GM21529 (cell line): Measurements from ENCODE around the gene NUBPL.

Experiments
- ATAC-seq: cut with Tn5 transposase; IDR thresholded peaks from one replicate; pipeline ENCODE4 v1.9.1; 2021; ENCODE audit not compliant: unreplicated experiment

Gene NUBPL, protein sequence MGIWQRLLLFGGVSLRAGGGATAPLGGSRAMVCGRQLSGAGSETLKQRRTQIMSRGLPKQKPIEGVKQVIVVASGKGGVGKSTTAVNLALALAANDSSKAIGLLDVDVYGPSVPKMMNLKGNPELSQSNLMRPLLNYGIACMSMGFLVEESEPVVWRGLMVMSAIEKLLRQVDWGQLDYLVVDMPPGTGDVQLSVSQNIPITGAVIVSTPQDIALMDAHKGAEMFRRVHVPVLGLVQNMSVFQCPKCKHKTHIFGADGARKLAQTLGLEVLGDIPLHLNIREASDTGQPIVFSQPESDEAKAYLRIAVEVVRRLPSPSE

DNA sequence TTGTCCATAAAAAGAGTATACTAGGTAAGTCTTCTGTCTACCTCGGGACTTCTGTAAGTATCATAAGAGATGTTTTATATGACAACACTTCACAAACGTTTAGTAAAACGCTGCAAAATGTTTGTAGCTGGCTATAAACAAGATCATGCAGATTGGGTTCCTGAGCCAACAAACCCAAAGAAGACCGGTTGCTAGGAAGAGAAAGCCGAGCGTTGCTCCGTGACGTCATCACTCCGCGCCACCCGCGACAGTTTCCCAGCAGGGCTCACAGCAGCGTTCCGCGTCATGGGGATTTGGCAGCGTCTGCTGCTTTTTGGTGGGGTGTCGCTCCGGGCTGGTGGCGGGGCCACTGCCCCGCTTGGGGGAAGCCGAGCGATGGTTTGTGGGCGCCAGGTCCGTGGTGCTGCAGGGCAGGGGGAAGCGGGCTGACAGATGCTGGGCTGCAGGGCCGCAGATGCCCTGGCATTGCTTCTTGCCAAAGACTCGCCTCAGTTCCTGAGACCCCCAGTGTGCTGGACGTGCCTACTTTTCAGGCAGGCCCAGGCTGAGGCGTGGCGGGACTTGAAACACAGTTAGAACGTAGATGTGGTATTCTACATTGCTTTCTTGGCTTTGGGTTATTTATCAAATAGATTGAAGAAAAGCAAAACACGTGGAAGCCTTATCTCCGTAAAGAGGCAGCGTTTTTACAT, at the start of gene NUBPL:
NUBPL (plus strand) TSS at position 250 of the 692 bp plus-strand sequence; CDS start at position 286, 36 bp downstream.
- ATAC-seq = peak; percentile 93

DNA sequence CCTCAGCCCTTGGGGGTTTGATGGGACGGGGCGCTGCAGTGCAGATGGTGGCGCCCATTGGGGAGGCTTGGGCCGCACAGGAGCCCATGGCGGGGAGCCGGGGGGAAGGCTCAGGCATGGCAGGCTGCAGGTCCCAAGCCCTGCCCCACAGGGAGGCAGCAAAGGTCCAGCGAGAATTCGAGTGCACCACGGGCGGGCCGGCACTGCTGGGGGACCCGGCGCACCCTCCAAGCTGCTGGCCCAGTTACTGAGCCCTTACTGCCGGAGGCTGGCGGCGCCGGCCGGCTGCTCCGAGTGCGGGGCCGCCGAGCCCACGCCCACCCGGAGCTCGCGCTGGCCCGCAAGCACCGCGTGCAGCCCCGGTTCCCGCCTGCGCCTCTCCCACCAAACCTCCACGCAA, 34.1 kb upstream of the NUBPL start:
- ATAC-seq = no peak

DNA sequence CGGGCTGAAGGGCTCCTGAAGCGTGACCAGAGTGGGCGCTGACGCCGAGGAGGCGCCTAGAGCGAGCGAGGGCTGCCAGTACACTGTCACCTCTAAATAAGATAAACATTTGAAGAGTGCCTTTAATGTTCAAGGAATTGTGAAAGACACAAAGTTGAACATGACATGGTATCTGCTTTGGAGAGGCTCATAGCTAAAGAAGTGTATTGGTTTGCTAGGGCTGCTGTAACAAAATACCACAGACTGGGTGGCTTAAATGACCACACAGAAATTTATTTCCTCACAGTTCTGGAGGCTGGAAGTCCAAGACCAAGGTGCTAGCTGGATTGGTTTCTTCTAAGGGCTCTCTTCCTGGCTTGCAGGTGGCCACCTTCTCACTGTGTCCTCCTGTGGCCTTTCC, 33.7 kb upstream of the NUBPL start:
- ATAC-seq = no peak

DNA sequence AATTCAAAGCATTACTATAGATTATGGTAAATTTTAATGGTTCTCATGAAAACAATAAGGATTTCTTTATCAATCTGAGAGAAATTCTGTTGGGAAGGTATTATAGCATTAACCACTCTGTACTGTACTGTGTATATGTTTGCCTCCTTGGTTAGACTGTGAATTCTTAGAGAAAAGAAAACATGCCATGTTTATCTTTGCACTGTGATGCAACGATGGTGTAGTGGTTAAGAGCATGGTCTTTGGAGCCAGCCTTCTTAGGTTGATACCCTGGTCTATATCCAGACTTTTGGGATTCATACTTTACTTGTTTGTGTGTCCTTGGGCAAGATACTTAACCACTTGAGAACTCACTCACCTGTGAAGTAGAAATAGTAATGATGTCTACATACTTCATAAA, 32.2 kb upstream of the NUBPL start:
- no peak for ATAC-seq

DNA sequence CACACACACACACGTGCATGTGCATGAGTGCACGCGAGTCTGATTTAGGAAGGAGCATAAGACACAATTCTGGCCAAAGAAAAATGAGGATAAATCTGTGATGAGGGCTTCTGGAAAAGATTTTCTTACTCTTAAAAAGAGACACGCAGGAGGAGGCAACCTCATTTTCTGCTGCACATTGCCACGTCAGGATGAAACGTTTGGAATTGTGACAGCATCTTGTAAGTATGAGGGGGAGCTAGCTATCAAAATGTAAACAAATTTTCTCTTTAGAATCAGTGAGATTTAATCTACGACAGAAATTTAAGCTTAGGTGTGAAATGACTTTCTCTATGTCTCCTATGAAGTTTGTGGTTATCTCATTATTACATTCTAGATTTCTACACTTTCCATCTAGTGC, 31.1 kb upstream of the NUBPL start:
- no peak for ATAC-seq

DNA sequence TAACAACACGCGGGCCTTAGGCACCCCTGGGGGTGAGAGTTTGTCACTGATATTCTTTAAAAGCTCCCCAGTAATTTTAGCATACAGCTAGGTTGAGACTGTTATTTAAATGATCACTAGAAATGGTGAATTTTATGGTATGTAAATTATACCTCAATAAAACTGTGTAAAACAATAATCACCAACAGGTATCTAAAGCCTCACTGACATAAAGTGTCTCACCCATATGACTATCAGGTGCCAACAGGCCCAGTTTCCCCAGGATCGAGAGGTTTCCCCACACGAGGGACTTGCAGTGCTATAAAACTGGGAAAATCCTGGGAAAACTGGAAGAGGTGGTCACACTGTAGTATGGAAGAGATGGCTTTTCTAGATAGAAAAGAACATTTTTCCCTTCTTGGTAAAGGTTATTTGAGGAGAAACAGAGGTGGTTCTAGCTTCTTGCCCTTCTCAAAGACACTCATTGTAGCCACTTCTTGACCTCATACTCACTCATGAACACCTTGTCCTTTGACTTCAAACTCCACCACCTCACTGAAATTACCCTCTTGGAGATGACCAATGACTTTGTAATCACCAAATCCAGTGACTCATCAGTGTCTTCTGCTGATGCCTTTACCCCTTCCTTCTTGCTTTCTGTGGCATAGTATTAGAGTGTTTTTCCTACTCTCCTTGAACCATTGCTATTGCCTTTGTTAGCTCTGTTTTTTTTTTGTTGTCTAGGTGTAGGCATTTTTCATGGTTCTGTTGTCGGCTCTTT, 24.8 kb upstream of the NUBPL start:
- no peak for ATAC-seq

DNA sequence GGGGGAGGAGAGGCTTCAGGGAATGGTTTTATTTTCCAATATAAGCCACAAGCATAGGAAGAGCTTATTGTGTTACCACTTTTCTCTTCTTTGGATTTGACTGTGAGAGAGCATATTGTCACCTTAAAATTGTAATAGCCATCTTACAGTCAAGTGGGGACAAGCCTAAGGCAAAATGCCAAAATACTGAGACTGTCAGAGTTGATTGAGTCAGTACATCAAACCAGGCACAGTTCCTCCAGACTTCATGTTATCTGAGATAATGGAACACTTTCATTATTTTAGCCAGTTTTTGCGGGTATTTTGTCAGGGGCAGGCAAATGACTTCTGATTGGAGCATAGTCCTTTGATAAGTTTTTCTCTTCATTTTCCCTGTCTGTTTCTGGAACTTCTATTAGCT, 19.5 kb upstream of the NUBPL start:
- ATAC-seq = no peak

DNA sequence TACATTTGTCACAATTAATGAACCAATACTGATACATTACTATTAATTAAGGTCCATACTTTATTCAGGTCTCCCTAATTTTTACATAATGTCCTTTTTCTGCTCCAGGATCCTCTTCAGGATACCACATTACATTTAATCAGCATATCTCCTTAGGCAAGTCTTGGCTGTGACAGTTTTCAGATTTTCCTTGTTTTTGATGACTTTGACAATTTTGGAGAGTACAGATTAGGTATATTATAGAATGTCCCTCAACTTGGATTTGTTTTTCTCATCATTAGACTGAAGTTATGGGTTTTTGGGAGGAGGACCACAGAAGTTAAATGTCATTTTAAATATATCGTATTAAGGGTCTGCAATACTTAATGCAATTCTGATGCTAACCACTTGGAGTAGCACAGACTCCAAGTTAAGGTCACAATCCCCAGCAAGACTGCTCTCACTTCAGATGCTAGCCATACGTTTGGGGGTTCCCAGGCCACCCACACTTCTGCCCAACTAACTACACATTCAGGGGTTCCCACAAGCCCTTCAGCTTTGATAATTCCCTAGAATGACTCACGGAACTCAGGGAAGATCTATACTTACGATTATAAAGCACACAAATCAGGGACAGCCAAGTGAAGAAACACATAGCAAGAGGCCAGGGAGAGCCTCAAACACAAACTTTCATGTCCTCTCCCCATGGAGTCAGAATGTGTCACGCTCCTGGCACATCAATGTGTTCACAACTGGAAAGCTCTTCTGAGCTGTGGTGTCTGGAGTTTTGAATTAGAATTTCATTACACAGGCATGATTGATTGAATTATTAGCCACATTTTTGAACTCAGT, 17.0 kb upstream of the NUBPL start:
- peak; percentile 65 for ATAC-seq

DNA sequence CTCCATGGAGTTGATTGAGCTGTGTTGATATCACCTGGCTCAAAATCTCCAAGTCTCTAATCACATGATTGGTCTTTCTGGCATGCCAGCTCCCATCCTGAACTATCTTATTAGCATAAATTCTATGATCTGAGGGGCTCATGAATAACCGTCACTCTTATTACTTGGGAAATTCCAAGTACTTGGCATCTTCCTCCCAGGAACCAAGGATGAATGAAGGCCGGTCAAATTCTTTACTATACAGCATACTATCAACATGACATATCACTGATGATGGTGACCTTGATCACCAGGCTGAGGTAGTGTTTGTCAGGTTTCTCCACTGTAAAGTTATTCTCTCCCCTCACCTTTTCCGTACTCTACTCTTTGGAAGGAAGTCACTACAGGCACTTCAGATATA, 16.4 kb upstream of the NUBPL start:
- ATAC-seq = no peak

DNA sequence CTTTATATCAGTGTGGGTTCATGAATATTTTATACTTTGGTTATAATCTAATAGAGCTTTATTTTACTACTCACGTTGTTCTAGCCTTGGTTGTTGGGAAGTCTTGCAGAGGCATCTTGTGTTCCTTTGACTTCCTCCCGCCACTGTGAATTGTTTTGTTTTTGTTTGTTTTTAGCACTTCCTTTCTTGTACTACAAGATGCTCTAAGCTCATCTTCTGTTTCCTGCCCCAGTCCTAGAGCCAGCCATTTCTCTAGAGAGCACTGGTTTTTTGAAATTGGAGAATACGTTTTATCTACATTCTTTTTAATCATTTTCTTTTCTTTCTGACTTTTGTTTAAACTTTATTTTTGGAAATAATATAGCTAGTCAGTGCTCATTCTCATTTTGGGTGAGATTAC, 15.9 kb upstream of the NUBPL start:
- ATAC-seq = no peak

DNA sequence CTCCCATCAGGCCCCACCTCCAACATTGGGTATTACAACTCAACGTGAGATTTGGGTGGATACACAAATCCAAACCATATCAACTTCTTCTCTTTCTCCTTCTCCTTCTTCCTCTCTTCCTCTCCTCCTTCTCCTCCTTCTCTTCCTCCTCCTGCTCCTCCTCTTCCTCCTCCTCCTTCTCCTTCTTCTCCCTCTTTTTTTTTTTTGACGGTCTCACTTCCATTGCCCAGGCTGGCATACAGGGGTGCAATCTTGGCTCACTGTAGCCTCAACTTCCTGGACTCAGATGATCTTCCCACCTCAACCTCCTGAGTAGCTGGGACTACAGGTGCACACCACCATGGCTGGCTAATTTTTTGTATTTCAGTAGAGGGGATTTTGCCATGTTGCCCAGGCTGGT, 11.4 kb upstream of the NUBPL start:
- ATAC-seq = no peak

DNA sequence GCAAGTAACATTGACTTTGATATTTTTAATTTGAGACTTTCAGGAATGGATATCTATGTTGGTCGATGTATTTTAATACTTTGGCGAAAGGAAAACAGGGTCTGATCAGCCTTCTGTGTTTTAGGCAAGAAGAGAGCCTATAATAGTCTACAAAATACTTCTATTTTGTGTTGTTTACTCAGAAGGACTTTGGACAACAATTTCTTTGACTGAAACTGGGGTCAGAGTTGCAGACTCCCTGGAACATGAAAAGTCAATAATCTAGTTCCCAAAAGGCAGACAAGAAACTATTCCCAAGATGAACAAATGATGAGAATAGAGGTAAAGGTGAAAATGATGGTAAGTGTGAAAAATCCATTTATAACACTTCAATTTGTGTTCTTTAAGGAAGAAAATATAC, 10.6 kb upstream of the NUBPL start:
- no peak for ATAC-seq

DNA sequence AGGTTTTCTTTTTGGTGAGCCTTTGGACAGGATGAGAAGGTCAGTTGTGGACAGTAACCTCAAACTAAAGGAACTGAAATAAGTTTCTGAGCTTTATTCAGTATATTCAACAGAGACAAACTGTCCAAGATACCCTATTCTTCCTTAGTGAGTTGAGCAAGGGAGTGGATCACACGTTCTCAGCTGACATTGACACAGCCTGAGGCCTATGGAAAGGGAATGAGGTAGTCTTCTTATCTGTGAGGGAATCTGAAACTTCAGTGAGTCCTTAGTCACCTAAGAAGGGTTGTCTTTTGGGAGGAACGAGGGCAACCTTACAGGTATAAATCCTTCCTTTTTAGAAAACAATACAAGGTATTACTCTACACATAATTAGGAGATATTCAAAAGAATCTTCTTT, 5.0 kb upstream of the NUBPL start:
- no peak for ATAC-seq

DNA sequence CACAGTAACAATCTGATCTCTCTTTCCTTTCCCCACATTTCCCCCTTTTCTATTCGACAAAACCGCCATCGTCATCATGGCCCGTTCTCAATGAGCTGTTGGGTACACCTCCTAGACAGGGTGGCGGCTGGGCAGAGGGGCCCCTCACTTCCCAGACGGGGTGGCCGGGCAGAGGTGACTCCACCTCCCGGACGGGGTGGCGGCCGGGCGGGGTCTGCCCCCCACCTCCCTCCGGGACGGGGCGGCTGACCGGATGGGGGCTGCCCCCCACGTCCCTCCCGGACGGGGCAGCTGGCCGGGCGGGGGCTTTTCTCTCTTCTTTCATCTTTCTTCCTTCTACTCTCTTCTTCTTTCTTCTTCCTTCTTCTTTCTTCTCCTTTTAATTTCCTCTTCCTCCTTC, 1.3 kb upstream of the NUBPL start:
- ATAC-seq = no peak

DNA sequence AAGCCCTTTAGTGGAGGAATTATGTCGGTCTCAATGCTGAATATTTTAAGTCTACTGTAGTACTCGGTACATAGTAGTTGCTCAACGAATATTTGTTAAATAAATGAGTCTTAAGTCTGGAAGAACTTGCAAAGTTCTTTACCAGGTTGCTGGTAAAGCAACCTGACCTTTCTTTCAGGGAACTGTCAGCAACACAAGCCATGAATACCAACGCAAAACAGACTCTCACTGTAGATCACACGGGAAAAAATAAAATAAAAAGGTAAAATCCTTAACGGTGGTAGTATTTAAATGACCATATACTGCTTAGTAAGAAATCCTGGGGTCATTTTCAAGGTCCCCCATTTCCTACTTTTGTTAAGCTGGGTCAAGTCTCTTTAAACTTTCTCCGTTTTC, 447 bp upstream of the NUBPL start:
- ATAC-seq = peak; percentile 10

DNA sequence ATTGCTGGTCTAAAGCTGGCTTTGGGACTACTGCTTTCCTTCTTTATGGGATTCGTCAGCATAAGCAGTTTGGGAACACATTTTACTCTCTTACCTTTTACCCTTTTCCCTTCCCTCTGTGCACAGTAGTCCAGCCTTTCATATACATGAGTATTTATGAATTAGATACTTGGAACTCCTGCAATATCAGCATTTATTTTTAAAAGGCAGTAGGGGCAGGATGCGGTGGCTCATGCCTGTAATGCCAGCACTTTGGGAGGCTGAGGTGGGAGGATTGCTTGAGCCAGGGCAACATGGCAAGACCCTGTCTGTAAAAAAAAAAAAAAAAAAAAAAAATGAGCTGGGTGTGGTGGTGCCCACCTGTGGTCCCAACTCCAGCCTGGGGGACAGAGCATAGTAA, 3.0 kb downstream of the NUBPL start:
- no peak for ATAC-seq

DNA sequence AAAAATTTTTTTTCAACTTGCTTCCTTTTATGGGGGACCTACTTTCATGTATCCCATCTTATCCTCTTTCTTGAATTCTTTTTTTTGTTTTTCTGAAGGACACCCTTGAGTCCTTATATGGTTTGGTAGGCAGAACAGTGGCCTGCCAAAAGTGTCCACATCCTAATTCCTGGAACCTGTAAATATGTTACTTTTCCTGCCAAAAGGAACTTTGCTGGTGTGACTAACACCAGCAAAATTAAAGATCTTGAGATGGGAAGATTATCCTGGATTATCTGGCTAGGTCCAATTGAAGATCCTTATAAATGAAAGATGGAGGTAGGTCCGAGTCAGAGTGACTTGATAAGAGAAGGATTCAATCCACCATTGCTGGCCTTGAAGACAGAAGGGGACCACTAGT, 5.3 kb downstream of the NUBPL start:
- ATAC-seq = no peak

DNA sequence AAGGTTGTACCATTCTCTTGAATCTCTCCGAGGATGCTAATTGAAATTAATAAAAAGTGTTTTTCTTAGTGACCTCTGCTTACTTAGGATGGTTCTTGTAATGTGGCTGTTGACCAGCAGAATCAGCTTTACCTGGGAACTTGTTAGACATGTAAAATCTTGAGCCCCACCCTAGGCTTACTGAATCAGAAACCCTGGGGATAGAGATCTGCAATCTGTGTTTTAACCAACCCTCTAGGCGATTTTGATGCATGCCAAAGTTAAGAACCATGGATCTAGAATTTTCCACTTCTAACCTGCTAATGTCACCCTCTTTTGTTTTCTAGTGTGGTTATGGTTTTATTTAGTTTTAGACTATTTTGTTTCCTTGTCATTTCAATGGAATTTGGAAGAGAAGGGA, 6.5 kb downstream of the NUBPL start:
- ATAC-seq = no peak

DNA sequence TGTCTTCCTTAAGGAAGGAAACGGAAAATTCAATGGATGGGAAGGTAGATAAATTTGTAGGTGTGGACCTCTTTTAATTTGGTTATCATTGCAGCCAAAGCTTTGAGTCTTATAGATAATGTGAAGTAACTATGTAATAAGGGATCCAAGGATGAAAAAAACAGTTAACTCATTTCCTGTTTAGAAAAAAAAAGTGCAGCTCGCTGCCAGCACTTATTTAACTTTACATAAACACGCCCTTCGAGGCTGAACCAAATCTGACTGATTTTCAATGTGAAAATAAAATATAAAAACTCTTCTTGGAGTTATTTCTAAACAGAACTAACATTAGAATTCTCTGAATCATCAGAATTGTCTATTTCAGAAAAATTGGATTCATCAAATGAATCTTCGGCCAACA, 7.0 kb downstream of the NUBPL start:
- ATAC-seq = no peak

DNA sequence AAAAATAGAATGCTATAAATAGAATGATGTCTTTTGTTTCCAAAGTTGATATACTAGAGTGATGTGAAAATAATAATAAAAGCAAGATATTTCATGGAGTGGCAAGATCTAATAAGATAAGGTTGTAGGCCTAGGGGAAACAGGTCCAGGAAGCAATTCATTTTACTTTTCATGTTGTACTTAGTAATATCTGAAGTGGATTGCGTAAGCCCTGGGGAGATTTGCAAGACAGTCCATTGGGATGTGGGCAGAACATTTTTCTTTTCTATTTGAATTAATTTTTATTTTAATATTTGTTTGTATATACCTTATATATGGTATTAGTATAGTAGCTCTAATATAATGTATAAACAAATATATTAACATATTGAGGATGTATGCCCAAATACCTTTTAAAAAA, 7.5 kb downstream of the NUBPL start:
- ATAC-seq = no peak

DNA sequence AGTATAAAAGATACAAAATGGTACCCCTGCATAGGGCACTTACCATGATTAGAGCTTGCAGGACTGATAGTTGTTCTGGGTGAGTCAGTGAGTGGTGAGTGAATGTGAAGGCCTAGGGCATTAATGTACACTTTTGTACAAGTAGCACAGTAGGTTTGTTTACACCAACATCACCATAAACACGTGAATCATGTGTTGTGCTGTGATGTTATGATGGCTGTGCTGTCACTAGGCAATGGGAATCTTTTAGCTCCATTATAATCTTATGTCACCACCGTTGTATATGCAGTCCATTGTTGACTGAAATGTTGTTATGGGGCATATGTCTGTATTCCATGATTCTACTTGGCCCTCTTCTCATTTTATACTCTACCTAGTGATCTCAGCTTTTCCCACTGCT, 11.8 kb downstream of the NUBPL start:
- ATAC-seq = no peak
